K562 (cell line): ENCODE data around the gene OR2D2. TPM values are rescaled to one million over a fixed set of nuclear protein-coding genes. Genes with fewer than 3 reads are reported as not detected.

Experiments
- ATAC-seq: fragments of 200-7000 bp; cut with Tn5 transposase; 3 replicates; pipeline ENCODE4 v1.9.1; 2020; ENCODE audit warnings: moderate library complexity
- BruUV-seq: library from RNA; stranded (reverse); fragments of 400-500 nt; replicated peaks from 2 replicates; lab custom pipeline; 2021; lab: Mats Ljungman, UMichigan
- CTCF ChIA-PET: fragments of 300-600 bp; formaldehyde crosslinking; extraction: SDS; loops from one replicate; lab custom pipeline; 2021; ENCODE audit warnings: low intra/inter-chr PET ratio; lab: Yijun Ruan, JAX
- POLR2A ChIA-PET: fragments of 300-600, 350-650 bp; sonication (Branson Sonifier 250); formaldehyde crosslinking; extraction: SDS; loops from one replicate; lab custom pipeline; 2021; ENCODE audit warnings: antibody characterized with exemption, inconsistent platforms; lab: Yijun Ruan, JAX
- DNase-seq, 4 experiments: peaks; one replicate each; pipeline versions ENCODE4 v3.0.0 to v3.0.0-alpha.2; 2011 to 2018; ENCODE audit warnings: low spot score in 3 of 4, mixed read lengths in 3 of 4; ENCODE audit errors: extremely low read depth in 1 of 4
- FAIRE-seq: peaks from 2 replicates; lab custom pipeline; 2011; peaks lifted over from hg19 to GRCh38; lab: Jason Lieb, UNC
- H2AFZ ChIP-seq: 2 replicates; pipeline ENCODE4 v1.6.0; 2011; ENCODE audit warnings: low read depth, low read length, control low read depth, inconsistent platforms
- H3K27ac ChIP-seq: fragments of 200-600 bp; 3 replicates; pipeline ENCODE4 v1.8.0; 2011; ENCODE audit warnings: low read depth, mild to moderate bottlenecking, control low read depth, inconsistent platforms, low read length, moderate library complexity, mixed read lengths; ENCODE audit errors: extremely low read depth
- H3K27me3 ChIP-seq, 2 experiments: fragments of 300-600 bp in 1 of 2; 2 replicates in 1 of 2; 3 replicates in 1 of 2; pipeline versions ENCODE4 v1.6.0 to v1.8.0; 2011; ENCODE audit warnings: inconsistent platforms in 2 of 2, low read length in 2 of 2, mild to moderate bottlenecking in 1 of 2, mixed read lengths in 1 of 2, moderate library complexity in 1 of 2; ENCODE audit not compliant: control insufficient read depth in 2 of 2, insufficient read depth in 2 of 2
- H3K36me3 ChIP-seq: fragments of 300-600 bp; 3 replicates; pipeline ENCODE4 v1.8.0; 2011; ENCODE audit warnings: mild to moderate bottlenecking, low read length, inconsistent platforms; ENCODE audit not compliant: control insufficient read depth, insufficient read depth
- H3K4me1 ChIP-seq, 2 experiments: fragments of 200-600 bp in 1 of 2; replicated peaks in 1 of 2; 2 replicates in 1 of 2; 3 replicates in 1 of 2; pipeline versions ENCODE4 v1.5.1 to v1.8.0; 2011; ENCODE audit warnings: inconsistent platforms in 2 of 2, low read length in 2 of 2, mild to moderate bottlenecking in 1 of 2, mixed read lengths in 1 of 2, moderate library complexity in 1 of 2; ENCODE audit not compliant: control insufficient read depth in 2 of 2, insufficient read depth in 2 of 2
- H3K4me2 ChIP-seq: 2 replicates; pipeline ENCODE4 v1.6.1; 2011; ENCODE audit warnings: low read length, control low read depth, inconsistent platforms, mixed read lengths; ENCODE audit not compliant: insufficient read depth
- H3K4me3 ChIP-seq: fragments of 200-600 bp; sonication (generic), shearing (Covaris generic); 2 replicates; pipeline ENCODE4 v1.5.1; 2016; ENCODE audit warnings: control low read depth, inconsistent platforms
- H3K79me2 ChIP-seq: fragments of 200-600 bp; 3 replicates; pipeline ENCODE4 v1.8.0; 2011; ENCODE audit warnings: low read length, inconsistent platforms; ENCODE audit not compliant: control insufficient read depth, insufficient read depth
- H3K9ac ChIP-seq, 2 experiments: 2 replicates each; pipeline versions ENCODE4 v1.6.0 to v1.6.1; 2011; ENCODE audit warnings: low read depth in 2 of 2, low read length in 2 of 2, control low read depth in 1 of 2, inconsistent platforms in 1 of 2, mild to moderate bottlenecking in 1 of 2, mixed read lengths in 1 of 2; ENCODE audit not compliant: insufficient read depth in 1 of 2
- H3K9me1 ChIP-seq: one replicate; pipeline ENCODE4 v1.6.0; 2011; ENCODE audit warnings: inconsistent platforms, mild to moderate bottlenecking, low read length, moderate library complexity; ENCODE audit not compliant: control insufficient read depth, insufficient read depth
- H3K9me3 ChIP-seq: replicated peaks from 2 replicates; pipeline ENCODE4 v1.5.1; 2011; ENCODE audit warnings: low read depth, low read length, inconsistent platforms; ENCODE audit not compliant: control insufficient read depth, insufficient read depth
- H4K20me1 ChIP-seq: replicated peaks from 2 replicates; pipeline ENCODE4 v1.6.1; 2011; ENCODE audit warnings: low read length, inconsistent platforms, mixed read lengths; ENCODE audit not compliant: control insufficient read depth, insufficient read depth
- FOXK1 ChIP-seq: sonication (generic); formaldehyde crosslinking; IDR thresholded peaks from 2 replicates; pipeline ENCODE4 v1.8.0; 2022; ENCODE audit warnings: missing genetic modification reagents, mild to moderate bottlenecking, borderline replicate concordance
- NELFE ChIP-seq: IDR thresholded peaks from 2 replicates; pipeline ENCODE4 v1.6.1; 2011; ENCODE audit warnings: mild to moderate bottlenecking; ENCODE audit not compliant: insufficient read depth, insufficient read length
- PHB2 ChIP-seq: fragments of 450-650 bp; IDR thresholded peaks from 2 replicates; pipeline ENCODE4 v1.6.1; 2017; ENCODE audit warnings: low read depth
- RBM14 ChIP-seq: fragments of 200-400 bp; formaldehyde crosslinking; IDR thresholded peaks from 2 replicates; pipeline ENCODE4 v1.6.1; 2018; ENCODE audit warnings: low read depth, mild to moderate bottlenecking, low read length, moderate library complexity, borderline replicate concordance; ENCODE audit not compliant: insufficient read depth
- SIN3B ChIP-seq: fragments of 450-650 bp; IDR thresholded peaks from 2 replicates; pipeline ENCODE4 v1.6.1; 2017; ENCODE audit warnings: low read depth, mild to moderate bottlenecking, moderate library complexity
- SPI1 ChIP-seq: IDR thresholded peaks from 2 replicates; pipeline ENCODE4 v1.6.1; 2011; ENCODE audit warnings: low read depth, low read length, control low read depth, borderline replicate concordance
- TFE3 ChIP-seq: fragments of 450-650 bp; formaldehyde crosslinking; IDR thresholded peaks from 2 replicates; pipeline ENCODE4 v1.4.0; 2020; ENCODE audit warnings: mild to moderate bottlenecking, mixed read lengths
- ZFP30 ChIP-seq: fragments of 250-450 bp; sonication (Bioruptor Pico); IDR thresholded peaks from 2 replicates; pipeline ENCODE4 v1.8.0; 2022; ENCODE audit warnings: moderate library complexity, mild to moderate bottlenecking, inconsistent platforms, borderline replicate concordance
- ZNF140 ChIP-seq: fragments of 250-450 bp; sonication (Bioruptor Pico); IDR thresholded peaks from 2 replicates; pipeline ENCODE4 v1.8.0; 2021; ENCODE audit warnings: moderate library complexity, mild to moderate bottlenecking, inconsistent platforms
- ZNF253 ChIP-seq: fragments of 250-450 bp; sonication (Bioruptor Pico); conservative IDR thresholded peaks from 2 replicates; pipeline ENCODE4 v1.6.1; 2021; ENCODE audit warnings: mild to moderate bottlenecking
- in situ Hi-C: fragments of 300-500 bp; cut with MboI; formaldehyde crosslinking; loops from 4 replicates; pipeline ENCODE4 v1.15.0; 2018; ENCODE audit warnings: inconsistent platforms, mixed read lengths
- intact Hi-C: fragments of 100-400 bp; cut with micrococcal nuclease; formaldehyde crosslinking; loops from 2 replicates; pipeline ENCODE4 v1.14.2; 2022
- polyA plus RNA-seq, 8 experiments: library from polyadenylated mRNA; depleted of rRNA in 4 of 8; stranded (reverse) in 5 of 8; unstranded in 3 of 8; fragments of >200 nt; fragmentation: Nextera tagmentation in 2 of 8; fragmentation: Illumina TruSeq in 1 of 8; extraction: Ambion mirVana in 2 of 8; extraction: Trizol in 1 of 8; gene quantifications; 2 replicates each; pipeline versions ENCODE4 v1.2.1 to v1.2.3, GENCODE V29; 2011 to 2014; ENCODE audit warnings: inconsistent platforms in 1 of 8, missing spikeins in 1 of 8
- total RNA-seq, 7 experiments: library from RNA; depleted of rRNA in 6 of 7; stranded (reverse); fragments of >200 nt in 6 of 7; fragmentation: Illumina TruSeq in 2 of 7; extraction: Trizol in 2 of 7; gene quantifications; 2 replicates each; pipeline versions ENCODE4 v1.2.1 to v1.2.3, GENCODE V29; 2011 to 2021; ENCODE audit warnings: low replicate concordance in 1 of 7
- TF ChIP-seq, protein P1 (sequence below): fragments of 450-650 bp; formaldehyde crosslinking; IDR thresholded peaks from 2 replicates; pipeline ENCODE4 v1.4.0; 2022; ENCODE audit warnings: mild to moderate bottlenecking, moderate library complexity

Gene OR2D2
- total and polyA plus RNA-seq, 9 of the 15 experiments (the other 6 are each of a cell fraction or from before 2014, with no cell fraction given), result 0.10 to 1.0 (median 0.57) TPM; not detected in 2

DNA sequence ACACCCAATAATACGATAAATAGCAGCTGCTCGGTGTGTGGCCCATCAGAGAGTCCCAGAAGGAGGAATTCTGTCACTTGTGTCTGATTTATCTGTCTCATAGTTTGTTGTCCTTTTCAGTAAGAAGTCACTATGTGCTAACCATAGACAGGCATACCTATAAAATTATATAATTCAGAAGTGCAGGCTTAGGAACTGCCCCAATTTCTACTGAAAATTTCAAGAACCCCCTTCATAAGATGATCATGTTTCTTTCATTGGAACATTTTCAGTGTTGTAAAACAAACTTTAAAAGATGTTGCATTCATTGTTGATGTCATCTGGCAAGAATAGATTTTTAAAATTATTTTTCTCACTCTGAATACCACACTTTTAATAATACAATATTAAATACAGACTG, at the start of gene OR2D2 (continued):
- TF ChIP-seq NELFE (no peak), ZFP30 (CRISPR knock-in tag) (no peak), SIN3B (no peak), FOXK1 (CRISPR knock-in tag) (no peak), TFE3 (CRISPR knock-in tag) (no peak), ZNF140 (CRISPR knock-in tag) (no peak), ZNF253 (CRISPR knock-in tag) (no peak), RBM14 (no peak)
- TF ChIP-seq, protein P1, sequence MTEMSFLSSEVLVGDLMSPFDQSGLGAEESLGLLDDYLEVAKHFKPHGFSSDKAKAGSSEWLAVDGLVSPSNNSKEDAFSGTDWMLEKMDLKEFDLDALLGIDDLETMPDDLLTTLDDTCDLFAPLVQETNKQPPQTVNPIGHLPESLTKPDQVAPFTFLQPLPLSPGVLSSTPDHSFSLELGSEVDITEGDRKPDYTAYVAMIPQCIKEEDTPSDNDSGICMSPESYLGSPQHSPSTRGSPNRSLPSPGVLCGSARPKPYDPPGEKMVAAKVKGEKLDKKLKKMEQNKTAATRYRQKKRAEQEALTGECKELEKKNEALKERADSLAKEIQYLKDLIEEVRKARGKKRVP (CRISPR knock-in tag), result no peak

DNA sequence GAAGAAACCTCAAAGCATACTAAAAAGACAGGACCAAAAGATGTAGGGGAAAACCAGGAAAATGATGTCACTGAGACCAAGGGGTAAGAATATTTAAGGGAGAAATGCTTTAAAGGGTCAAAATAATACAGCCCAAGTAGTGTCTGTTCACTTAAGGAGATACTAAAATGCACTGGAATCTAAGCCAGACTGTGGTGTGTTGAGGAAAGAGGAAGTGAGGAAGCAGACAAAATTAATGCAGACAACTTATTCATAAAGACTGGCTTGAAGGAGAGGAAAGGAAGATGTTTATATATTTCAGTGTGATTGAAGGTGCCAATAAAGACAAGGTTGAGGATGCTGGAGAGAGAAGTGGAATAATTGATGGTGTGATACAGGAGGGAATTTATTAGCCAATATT, 49.7 kb upstream of the OR2D2 start:
- ATAC-seq, result no peak
- ChIA-PET CTCF (no interaction called here), POLR2A (interaction anchor here (0.6 kb wide), 1 partner anchor 950 kb away, joined by 3 read pairs; no protein-coding TSS in a partner anchor)
- H3K27me3 ChIP-seq, result no peaks in the 10 kb centered on the region
- no peaks in the 10 kb centered on the region for H3K9me1 ChIP-seq
- H3K4me3 ChIP-seq, result no peak overlapping the region
- H3K36me3 ChIP-seq, result peaks cover 45% of the 10 kb centered on the region
- no peak overlapping the region for H2AFZ ChIP-seq
- FAIRE-seq, result no peak
- H3K4me1 ChIP-seq, result no peaks in the 10 kb centered on the region
- H3K27ac ChIP-seq, result no peak overlapping the region
- H3K4me2 ChIP-seq, result no peak overlapping the region
- no peak overlapping the region for H3K9ac ChIP-seq
- intact Hi-C loops, result no loop called here
- no peaks in the 10 kb centered on the region for H4K20me1 ChIP-seq
- H3K9me3 ChIP-seq, result no peaks in the 10 kb centered on the region
- TF ChIP-seq PHB2 (no peak), SPI1 (peak; percentile 85)
- no peak for DNase-seq
- BruUV-seq, result no TSS peak
- in situ Hi-C loops, result no loop called here
- no peaks in the 10 kb centered on the region for H3K79me2 ChIP-seq
